Endothelial cell of umbilical vein (primary cell): ENCODE measurements around the gene PRKG1.

Experiments used
- EZH2 ChIP-seq: IDR thresholded peaks from 2 replicates; pipeline ENCODE4 v1.6.1; 2012; ENCODE audit warnings: borderline replicate concordance, low read depth, mild to moderate bottlenecking, moderate library complexity, low read length, inconsistent platforms; ENCODE audit not compliant: severe bottlenecking
- FOS ChIP-seq: IDR thresholded peaks from 2 replicates; pipeline ENCODE4 v1.6.1; 2011; ENCODE audit warnings: mild to moderate bottlenecking, low read length, moderate library complexity, borderline replicate concordance; ENCODE audit not compliant: insufficient read depth
- GATA2 ChIP-seq: IDR thresholded peaks from 2 replicates; pipeline ENCODE4 v1.7.0; 2011; ENCODE audit warnings: low read depth, mild to moderate bottlenecking, moderate library complexity, mixed read lengths, low read length; ENCODE audit not compliant: insufficient read length, insufficient read depth
- JUN ChIP-seq: IDR thresholded peaks from 2 replicates; pipeline ENCODE4 v1.6.1; 2011; ENCODE audit warnings: borderline replicate concordance, low read depth; ENCODE audit not compliant: insufficient read length, insufficient read depth
- POLR2A ChIP-seq: IDR thresholded peaks from 2 replicates; pipeline ENCODE4 v1.6.1; 2012; ENCODE audit warnings: low read depth, mild to moderate bottlenecking, control low read depth, low read length
- POLR2AphosphoS5 ChIP-seq: IDR thresholded peaks from 2 replicates; pipeline ENCODE4 v1.6.1; 2012; ENCODE audit warnings: low read depth, mild to moderate bottlenecking, control low read depth, low read length, moderate library complexity; ENCODE audit not compliant: insufficient read depth
- TF ChIP-seq, protein P1 (sequence below), 2 donors: IDR thresholded peaks; 1 replicate in 1 of 2; 2 replicates in 1 of 2; pipeline ENCODE4 v1.5.1; 2011; ENCODE audit warnings: low read length in 2 of 2, mild to moderate bottlenecking in 2 of 2, moderate library complexity in 2 of 2, control low read depth in 1 of 2, inconsistent platforms in 1 of 2, low read depth in 1 of 2; ENCODE audit not compliant: insufficient read depth in 1 of 2; ENCODE audit errors: extremely low read depth in 1 of 2
- TF ChIP-seq, protein P2 (sequence below): IDR thresholded peaks from 2 replicates; pipeline ENCODE4 v1.6.1; 2011; ENCODE audit not compliant: insufficient read depth, insufficient read length

DNA sequence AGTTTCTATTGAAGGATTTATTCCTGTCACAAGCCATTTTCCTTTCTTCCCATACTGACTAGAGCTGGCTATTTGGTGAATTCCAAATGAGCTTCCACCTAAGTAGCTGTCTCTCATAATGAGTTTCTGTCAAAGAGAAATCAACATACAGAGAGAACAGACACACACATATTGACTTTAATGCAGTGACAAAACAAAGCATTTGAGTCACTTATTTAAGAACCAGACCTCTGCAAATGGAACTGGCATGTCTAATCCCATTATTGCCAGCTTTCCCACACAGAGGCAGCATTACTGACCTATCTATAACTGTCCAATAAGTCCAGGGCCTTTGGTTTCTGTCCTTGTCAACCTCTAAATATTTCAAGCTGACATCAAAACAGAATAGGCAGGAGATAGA is 804.4 kb downstream of the PRKG1 start:
- TF ChIP-seq, protein P1, sequence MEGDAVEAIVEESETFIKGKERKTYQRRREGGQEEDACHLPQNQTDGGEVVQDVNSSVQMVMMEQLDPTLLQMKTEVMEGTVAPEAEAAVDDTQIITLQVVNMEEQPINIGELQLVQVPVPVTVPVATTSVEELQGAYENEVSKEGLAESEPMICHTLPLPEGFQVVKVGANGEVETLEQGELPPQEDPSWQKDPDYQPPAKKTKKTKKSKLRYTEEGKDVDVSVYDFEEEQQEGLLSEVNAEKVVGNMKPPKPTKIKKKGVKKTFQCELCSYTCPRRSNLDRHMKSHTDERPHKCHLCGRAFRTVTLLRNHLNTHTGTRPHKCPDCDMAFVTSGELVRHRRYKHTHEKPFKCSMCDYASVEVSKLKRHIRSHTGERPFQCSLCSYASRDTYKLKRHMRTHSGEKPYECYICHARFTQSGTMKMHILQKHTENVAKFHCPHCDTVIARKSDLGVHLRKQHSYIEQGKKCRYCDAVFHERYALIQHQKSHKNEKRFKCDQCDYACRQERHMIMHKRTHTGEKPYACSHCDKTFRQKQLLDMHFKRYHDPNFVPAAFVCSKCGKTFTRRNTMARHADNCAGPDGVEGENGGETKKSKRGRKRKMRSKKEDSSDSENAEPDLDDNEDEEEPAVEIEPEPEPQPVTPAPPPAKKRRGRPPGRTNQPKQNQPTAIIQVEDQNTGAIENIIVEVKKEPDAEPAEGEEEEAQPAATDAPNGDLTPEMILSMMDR (IDR thresholded peaks at IDR 0.05; ENCODE audit: extremely low read depth in 1 of 2, insufficient read depth in 1 of 2, low read depth in 1 of 2, low read length in 2 of 2): no peak
- TF ChIP-seq POLR2AphosphoS5: no peak
- TF ChIP-seq POLR2A: no peak
- no peak for TF ChIP-seq GATA2
- TF ChIP-seq, protein P2, sequence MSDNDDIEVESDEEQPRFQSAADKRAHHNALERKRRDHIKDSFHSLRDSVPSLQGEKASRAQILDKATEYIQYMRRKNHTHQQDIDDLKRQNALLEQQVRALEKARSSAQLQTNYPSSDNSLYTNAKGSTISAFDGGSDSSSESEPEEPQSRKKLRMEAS: no peak
- no peak for TF ChIP-seq JUN
- no peak for TF ChIP-seq EZH2
- no peak for TF ChIP-seq FOS
